Measurements from ENCODE around the gene NPEPL1. TPM values are rescaled to one million over a fixed set of nuclear protein-coding genes. Genes with fewer than 3 reads are reported as not detected.

Gene NPEPL1
- total and polyA plus RNA-seq, 2 donors = 7.4 to 52.3 TPM

DNA sequence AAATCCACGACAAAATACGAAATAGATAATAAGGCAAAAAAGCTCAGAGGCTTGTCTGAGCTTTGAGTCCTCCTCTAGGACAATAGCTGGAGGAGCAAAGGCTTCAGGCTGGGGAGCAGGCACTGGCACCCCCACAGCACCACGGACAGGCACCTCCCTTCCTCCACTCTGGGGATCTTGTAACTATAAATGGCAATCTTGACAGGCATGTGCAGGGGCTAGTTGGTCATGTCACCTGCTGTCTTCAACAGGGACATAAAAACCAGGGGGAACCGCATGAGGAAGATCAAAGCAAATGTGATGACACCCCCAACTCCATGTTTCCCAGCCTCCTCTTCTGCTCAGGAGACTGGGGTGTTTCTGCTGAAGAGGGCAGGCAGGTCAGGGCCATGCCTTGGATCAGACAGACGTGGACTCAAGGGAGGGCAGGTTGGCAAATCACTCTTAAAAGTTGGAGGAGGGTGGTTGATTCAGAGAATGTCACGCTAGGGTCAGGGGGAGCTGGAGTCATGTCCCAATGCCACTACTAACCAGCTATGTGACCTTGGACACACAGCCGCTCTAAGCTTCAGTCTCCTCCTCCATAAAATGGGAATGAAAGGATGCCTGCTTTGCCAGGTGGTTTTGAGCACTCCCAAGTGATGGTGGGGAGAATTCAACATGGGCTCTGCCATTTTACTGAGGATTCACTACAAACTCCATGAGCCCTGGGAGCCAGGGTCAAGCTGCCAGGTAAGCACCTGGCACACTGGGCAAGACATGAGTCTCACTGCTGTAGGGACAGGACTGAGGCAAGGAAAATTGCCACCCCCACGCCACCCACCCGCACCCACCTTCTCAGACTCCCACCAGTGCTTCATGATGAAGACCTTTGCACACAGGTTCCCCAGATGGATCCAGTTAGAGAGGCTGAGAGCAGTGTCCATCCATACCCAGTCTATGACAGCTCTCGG is 48.0 kb downstream of the NPEPL1 start:
- no peaks in the 10 kb centered on the region for H3K9me3 ChIP-seq (ENCODE audit: control insufficient read depth in 2 of 2, insufficient read depth in 1 of 2, low read length in 1 of 2)
- DNase-seq (ENCODE audit: low read depth in 6 of 9, low spot score in 9 of 9) = no peak
- 90% methylated on average over 10 of the region's 10 CpGs for WGBS
- H3K4me3 ChIP-seq (ENCODE audit: low read length in 2 of 2) = no peak overlapping the region
- peaks cover 0 to 4% of the 10 kb centered on the region in 2 donors for H3K27me3 ChIP-seq (ENCODE audit: control insufficient read depth in 2 of 2, insufficient read depth in 1 of 2, low read length in 1 of 2)
- H3K36me3 ChIP-seq (ENCODE audit: control insufficient read depth in 2 of 2, insufficient read depth in 2 of 2, low read length in 1 of 2) = no peaks in the 10 kb centered on the region
- no peak overlapping the region for H3K27ac ChIP-seq (ENCODE audit: low read depth in 1 of 2, low read length in 1 of 2)
- no peaks in the 10 kb centered on the region for H3K4me1 ChIP-seq (ENCODE audit: control insufficient read depth in 2 of 2, insufficient read depth in 2 of 2, low read length in 2 of 2)

DNA sequence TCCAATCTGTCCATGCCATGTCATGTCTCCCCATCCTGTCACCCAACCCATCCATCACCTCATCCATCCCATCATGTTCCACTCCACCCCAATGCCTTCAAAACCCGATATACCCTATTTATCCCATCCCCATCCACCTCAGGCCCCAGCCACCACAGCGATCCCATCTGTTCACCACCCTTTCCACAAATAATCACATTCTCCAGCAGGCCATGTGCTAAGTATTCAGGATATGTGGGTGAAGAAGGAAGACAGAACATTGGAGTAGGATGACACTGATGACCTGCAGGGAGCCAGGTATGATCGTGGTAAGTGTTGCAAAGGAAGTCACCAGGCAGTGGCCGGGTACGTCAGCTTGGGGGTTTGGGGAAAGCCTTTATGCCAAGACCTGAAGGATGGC is 48.8 kb downstream of the NPEPL1 start:
- Histone ChIP-seq H3K9me3 (ENCODE audit: control insufficient read depth in 2 of 2, insufficient read depth in 1 of 2, low read length in 1 of 2) (no peaks in the 10 kb centered on the region), H3K27ac (ENCODE audit: low read depth in 1 of 2, low read length in 1 of 2) (no peak overlapping the region), H3K4me3 (ENCODE audit: low read length in 2 of 2) (no peak overlapping the region), H3K4me1 (ENCODE audit: control insufficient read depth in 2 of 2, insufficient read depth in 2 of 2, low read length in 2 of 2) (no peaks in the 10 kb centered on the region), H3K27me3 (ENCODE audit: control insufficient read depth in 2 of 2, insufficient read depth in 1 of 2, low read length in 1 of 2) (peaks cover 0 to 4% of the 10 kb centered on the region in 2 donors), H3K36me3 (ENCODE audit: control insufficient read depth in 2 of 2, insufficient read depth in 2 of 2, low read length in 1 of 2) (no peaks in the 10 kb centered on the region)
- DNase-seq (ENCODE audit: low read depth in 6 of 9, low spot score in 9 of 9) = no peak
- 90% methylated on average over 5 of the region's 5 CpGs for WGBS

DNA sequence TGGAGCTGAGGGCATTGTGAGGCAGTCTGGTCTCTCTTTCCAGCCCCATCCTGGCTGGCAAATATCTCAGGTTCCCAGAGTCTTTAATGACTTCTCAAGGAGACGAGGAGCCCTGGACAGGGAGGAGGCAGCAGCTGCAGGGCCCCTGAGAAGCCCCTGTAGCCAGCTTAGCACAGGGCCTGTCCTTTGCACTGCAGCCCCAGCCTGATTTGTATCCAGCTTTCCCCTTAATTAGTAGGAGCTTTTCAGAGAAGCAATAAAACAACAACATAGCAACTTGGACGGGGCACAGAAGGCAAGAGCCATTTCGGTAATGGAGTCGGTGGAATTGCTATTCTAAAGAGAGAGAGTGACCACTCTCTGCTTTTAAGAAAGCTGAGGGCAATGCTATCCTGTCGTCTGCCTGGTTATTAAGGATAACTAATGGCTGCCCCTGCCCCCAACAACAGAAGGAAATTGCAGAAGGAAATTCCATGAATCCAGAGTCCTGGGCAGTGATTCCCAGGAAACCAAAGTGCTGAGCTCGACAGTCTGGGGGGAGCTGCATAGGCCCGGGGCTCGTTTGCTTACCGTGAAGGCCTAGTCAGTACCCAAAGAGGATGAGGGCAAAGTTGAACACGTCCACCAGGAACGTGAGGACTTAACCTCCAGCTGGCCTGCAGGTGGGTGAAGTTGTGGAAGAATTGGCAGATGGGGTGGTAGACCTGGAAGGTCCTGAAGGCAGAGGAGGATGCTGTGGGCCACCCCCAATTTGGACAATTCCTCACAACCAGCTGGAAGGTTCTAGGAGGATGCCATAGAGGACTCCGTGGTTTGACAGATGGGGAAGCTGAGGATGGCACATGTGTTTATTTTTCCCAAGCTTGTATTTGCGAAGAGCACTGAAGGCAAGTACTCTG is 50.3 kb downstream of the NPEPL1 start:
- Histone ChIP-seq H3K4me1 (ENCODE audit: control insufficient read depth in 2 of 2, insufficient read depth in 2 of 2, low read length in 2 of 2) (no peaks in the 10 kb centered on the region), H3K4me3 (ENCODE audit: low read length in 2 of 2) (no peak overlapping the region), H3K27me3 (ENCODE audit: control insufficient read depth in 2 of 2, insufficient read depth in 1 of 2, low read length in 1 of 2) (peaks cover 0 to 4% of the 10 kb centered on the region in 2 donors), H3K9me3 (ENCODE audit: control insufficient read depth in 2 of 2, insufficient read depth in 1 of 2, low read length in 1 of 2) (no peaks in the 10 kb centered on the region), H3K27ac (ENCODE audit: low read depth in 1 of 2, low read length in 1 of 2) (no peak overlapping the region), H3K36me3 (ENCODE audit: control insufficient read depth in 2 of 2, insufficient read depth in 2 of 2, low read length in 1 of 2) (no peaks in the 10 kb centered on the region)
- no peak for DNase-seq (ENCODE audit: low read depth in 6 of 9, low spot score in 9 of 9)
- 62% methylated on average over 13 of the region's 13 CpGs for WGBS

DNA sequence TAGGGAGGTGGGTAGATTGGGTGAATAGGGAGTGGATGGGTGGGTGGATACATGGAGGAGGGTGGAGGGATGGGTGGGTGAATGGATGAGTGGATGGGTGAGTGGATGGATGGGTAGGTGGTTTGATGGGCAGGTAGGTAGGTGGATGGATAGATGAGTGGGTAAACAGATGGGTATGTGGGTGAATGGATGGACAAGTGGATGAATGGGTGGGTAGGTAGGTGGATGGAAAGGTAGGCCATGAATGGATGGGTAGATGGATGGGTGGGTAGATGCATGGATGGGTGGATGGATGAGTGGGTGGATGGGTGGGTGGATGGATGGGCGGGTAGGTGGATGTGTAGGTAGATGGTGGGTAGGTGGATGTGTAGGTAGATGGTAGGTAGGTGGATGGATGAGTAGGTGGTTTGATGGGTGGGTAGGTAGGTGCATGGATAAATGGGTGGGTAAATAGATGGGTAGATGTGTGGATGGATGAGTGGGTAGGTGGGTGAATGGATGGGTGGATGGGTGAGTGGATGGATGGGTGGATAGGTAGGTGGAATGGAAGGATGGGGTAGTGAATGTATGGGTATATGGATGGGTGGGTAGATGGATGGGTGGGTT is 51.4 kb downstream of the NPEPL1 start:
- H3K4me3 ChIP-seq (ENCODE audit: low read length in 2 of 2) = no peak overlapping the region
- H3K4me1 ChIP-seq (ENCODE audit: control insufficient read depth in 2 of 2, insufficient read depth in 2 of 2, low read length in 2 of 2) = no peaks in the 10 kb centered on the region
- H3K36me3 ChIP-seq (ENCODE audit: control insufficient read depth in 2 of 2, insufficient read depth in 2 of 2, low read length in 1 of 2) = no peaks in the 10 kb centered on the region
- WGBS = 97% methylated on average over 1 of the region's 1 CpG
- no peaks in the 10 kb centered on the region for H3K9me3 ChIP-seq (ENCODE audit: control insufficient read depth in 2 of 2, insufficient read depth in 1 of 2, low read length in 1 of 2)
- DNase-seq (ENCODE audit: low read depth in 6 of 9, low spot score in 9 of 9) = no peak
- no peak overlapping the region for H3K27ac ChIP-seq (ENCODE audit: low read depth in 1 of 2, low read length in 1 of 2)
- peaks cover 0 to 4% of the 10 kb centered on the region in 2 donors for H3K27me3 ChIP-seq (ENCODE audit: control insufficient read depth in 2 of 2, insufficient read depth in 1 of 2, low read length in 1 of 2)

DNA sequence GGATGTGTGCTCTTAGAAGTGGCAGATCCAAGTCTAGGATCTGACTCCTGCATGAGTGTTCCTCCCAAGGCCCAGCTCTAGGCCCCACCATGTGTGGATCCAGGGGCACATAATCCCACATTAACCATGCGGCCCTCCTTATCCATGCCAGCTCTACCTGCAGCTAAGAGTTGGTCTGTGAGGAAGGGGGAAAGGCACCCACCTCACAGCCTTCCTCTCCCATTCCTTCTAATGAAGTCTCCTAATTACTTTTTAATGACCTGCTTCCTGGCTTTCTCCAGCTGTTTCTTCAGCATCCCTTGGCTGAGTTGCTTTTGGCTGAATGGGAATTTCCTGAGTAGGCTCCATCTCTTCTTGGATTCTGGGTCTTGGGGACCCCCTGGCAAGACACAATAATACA is 52.2 kb downstream of the NPEPL1 start:
- no peaks in the 10 kb centered on the region for H3K36me3 ChIP-seq (ENCODE audit: control insufficient read depth in 2 of 2, insufficient read depth in 2 of 2, low read length in 1 of 2)
- no peaks in the 10 kb centered on the region for H3K4me1 ChIP-seq (ENCODE audit: control insufficient read depth in 2 of 2, insufficient read depth in 2 of 2, low read length in 2 of 2)
- no peaks in the 10 kb centered on the region for H3K9me3 ChIP-seq (ENCODE audit: control insufficient read depth in 2 of 2, insufficient read depth in 1 of 2, low read length in 1 of 2)
- H3K27me3 ChIP-seq (ENCODE audit: control insufficient read depth in 2 of 2, insufficient read depth in 1 of 2, low read length in 1 of 2) = peaks cover 0 to 4% of the 10 kb centered on the region in 2 donors
- no peak overlapping the region for H3K4me3 ChIP-seq (ENCODE audit: low read length in 2 of 2)
- 97% methylated on average over 1 of the region's 1 CpG for WGBS
- DNase-seq (ENCODE audit: low read depth in 6 of 9, low spot score in 9 of 9) = no peak
- H3K27ac ChIP-seq (ENCODE audit: low read depth in 1 of 2, low read length in 1 of 2) = no peak overlapping the region

DNA sequence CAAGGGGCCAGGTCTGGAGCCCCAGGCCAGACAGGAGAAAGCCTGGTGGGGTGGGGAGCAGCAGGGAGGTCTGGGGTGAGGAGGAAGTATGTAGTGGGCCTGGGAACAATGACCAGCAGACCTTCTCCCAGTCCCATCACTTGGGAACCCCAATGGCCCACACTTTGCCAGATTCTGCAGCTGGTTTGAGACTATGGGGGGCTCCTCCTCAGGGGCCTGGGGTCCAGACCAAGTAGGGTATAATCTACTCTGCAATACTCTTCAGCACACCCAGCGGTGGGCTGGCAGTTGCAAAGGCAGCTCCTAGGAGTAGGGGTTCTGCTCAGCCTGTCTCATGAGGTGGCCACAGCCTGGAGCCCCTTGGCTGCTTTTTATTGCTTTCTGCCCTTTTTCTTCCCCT is 52.8 kb downstream of the NPEPL1 start:
- 90% methylated on average over 1 of the region's 1 CpG for WGBS
- no peak overlapping the region for H3K4me3 ChIP-seq (ENCODE audit: low read length in 2 of 2)
- H3K27me3 ChIP-seq (ENCODE audit: control insufficient read depth in 2 of 2, insufficient read depth in 1 of 2, low read length in 1 of 2) = peaks cover 0 to 4% of the 10 kb centered on the region in 2 donors
- H3K27ac ChIP-seq (ENCODE audit: low read depth in 1 of 2, low read length in 1 of 2) = no peak overlapping the region
- no peaks in the 10 kb centered on the region for H3K4me1 ChIP-seq (ENCODE audit: control insufficient read depth in 2 of 2, insufficient read depth in 2 of 2, low read length in 2 of 2)
- no peak for DNase-seq (ENCODE audit: low read depth in 6 of 9, low spot score in 9 of 9)
- no peaks in the 10 kb centered on the region for H3K36me3 ChIP-seq (ENCODE audit: control insufficient read depth in 2 of 2, insufficient read depth in 2 of 2, low read length in 1 of 2)
- no peaks in the 10 kb centered on the region for H3K9me3 ChIP-seq (ENCODE audit: control insufficient read depth in 2 of 2, insufficient read depth in 1 of 2, low read length in 1 of 2)

DNA sequence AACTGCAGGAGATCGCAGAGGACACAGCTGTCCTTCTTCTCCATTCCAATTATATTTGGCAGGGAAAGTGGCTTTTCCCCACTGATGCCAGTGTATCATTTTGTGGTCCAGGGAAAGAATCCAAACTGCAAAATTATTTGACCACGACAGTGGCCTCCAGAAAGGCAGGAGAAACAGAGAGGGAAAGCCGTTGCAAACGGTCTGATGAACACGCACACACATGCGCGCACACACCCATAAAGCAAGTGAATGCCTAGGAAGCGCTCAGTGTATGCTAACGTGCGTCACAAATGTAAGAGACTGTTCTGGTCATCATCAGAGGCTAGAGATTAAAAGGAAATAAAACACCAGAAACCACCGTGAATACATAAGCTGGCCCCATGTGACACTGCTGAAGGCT is 54.0 kb downstream of the NPEPL1 start:
- H3K4me1 ChIP-seq (ENCODE audit: control insufficient read depth in 2 of 2, insufficient read depth in 2 of 2, low read length in 2 of 2) = no peaks in the 10 kb centered on the region
- 88% methylated on average over 11 of the region's 11 CpGs for WGBS
- H3K27ac ChIP-seq (ENCODE audit: low read depth in 1 of 2, low read length in 1 of 2) = no peak overlapping the region
- peaks cover 0 to 4% of the 10 kb centered on the region in 2 donors for H3K27me3 ChIP-seq (ENCODE audit: control insufficient read depth in 2 of 2, insufficient read depth in 1 of 2, low read length in 1 of 2)
- H3K4me3 ChIP-seq (ENCODE audit: low read length in 2 of 2) = no peak overlapping the region
- no peaks in the 10 kb centered on the region for H3K9me3 ChIP-seq (ENCODE audit: control insufficient read depth in 2 of 2, insufficient read depth in 1 of 2, low read length in 1 of 2)
- H3K36me3 ChIP-seq (ENCODE audit: control insufficient read depth in 2 of 2, insufficient read depth in 2 of 2, low read length in 1 of 2) = no peaks in the 10 kb centered on the region
- no peak for DNase-seq (ENCODE audit: low read depth in 6 of 9, low spot score in 9 of 9)

DNA sequence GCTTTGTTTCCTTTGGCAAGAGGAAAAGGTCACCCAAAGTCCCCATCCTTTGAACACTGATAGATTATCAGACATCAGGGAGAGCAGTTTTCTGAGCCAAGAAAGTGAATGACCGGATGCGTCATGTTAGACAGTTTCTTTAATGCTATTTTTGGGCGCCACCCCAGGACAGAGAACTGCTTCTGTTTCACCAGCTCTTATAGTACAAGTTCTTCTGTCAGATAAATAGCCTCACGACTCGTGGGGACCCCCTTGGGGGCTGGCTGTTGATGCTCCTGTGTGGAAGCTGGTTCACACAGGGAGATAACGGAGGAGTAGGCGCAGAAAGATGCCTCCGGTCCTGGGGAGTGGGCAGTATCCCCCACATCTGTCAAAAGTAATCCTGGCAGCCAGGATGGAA is 54.6 kb downstream of the NPEPL1 start:
- H3K4me3 ChIP-seq (ENCODE audit: low read length in 2 of 2) = no peak overlapping the region
- H3K4me1 ChIP-seq (ENCODE audit: control insufficient read depth in 2 of 2, insufficient read depth in 2 of 2, low read length in 2 of 2) = no peaks in the 10 kb centered on the region
- no peaks in the 10 kb centered on the region for H3K36me3 ChIP-seq (ENCODE audit: control insufficient read depth in 2 of 2, insufficient read depth in 2 of 2, low read length in 1 of 2)
- DNase-seq (ENCODE audit: low read depth in 6 of 9, low spot score in 9 of 9) = no peak
- WGBS = 91% methylated on average over 8 of the region's 8 CpGs
- H3K27ac ChIP-seq (ENCODE audit: low read depth in 1 of 2, low read length in 1 of 2) = no peak overlapping the region
- H3K27me3 ChIP-seq (ENCODE audit: control insufficient read depth in 2 of 2, insufficient read depth in 1 of 2, low read length in 1 of 2) = peaks cover 0 to 6% of the 10 kb centered on the region in 2 donors
- no peaks in the 10 kb centered on the region for H3K9me3 ChIP-seq (ENCODE audit: control insufficient read depth in 2 of 2, insufficient read depth in 1 of 2, low read length in 1 of 2)

All from thymus (tissue), 11 donors.